Measurements from ENCODE around the gene HOXD10. TPM values are rescaled to one million over a fixed set of nuclear protein-coding genes. Genes with fewer than 3 reads are reported as not detected.

HOXD10 gene
- total and polyA plus RNA-seq, 2 experiments from 2014 or later, result not detected

DNA sequence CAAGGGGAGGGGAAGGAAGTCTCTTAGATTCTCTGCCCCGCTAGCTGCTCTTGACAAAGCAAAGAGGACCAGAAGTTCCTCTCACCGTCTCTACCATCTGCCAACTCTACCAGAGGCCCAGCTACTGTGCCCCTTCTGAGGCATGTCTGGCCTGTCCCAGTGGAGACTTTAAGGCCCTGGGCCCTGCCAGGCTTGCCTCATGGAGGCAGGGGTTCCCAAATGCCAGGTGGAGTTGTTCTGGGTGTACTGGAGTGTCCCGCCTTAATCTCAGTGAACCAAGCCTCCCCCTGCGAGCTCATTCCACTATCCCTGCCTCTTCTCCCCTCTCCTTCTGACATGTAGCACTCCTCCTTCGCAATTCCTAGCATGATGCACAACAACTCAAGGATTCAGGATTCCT, 14.7 kb upstream of the HOXD10 start:
- no peak overlapping the region for H3K27ac Mint-ChIP-seq
- H3K27me3 ChIP-seq (ENCODE audit: insufficient read depth), result peaks cover 94% of the 10 kb centered on the region
- TF ChIP-seq ZNF331 (CRISPR knock-in tag; IDR thresholded peaks at IDR 0.05; ENCODE audit: low read depth), result no peak
- no peak for TF ChIP-seq EZH2 (IDR thresholded peaks at IDR 0.05; ENCODE audit: low read depth, unreplicated experiment)
- no peak for TF ChIP-seq ZNF114 (CRISPR knock-in tag; IDR thresholded peaks at IDR 0.05)
- no peak for TF ChIP-seq EZH2phosphoT487 (IDR thresholded peaks at IDR 0.05; ENCODE audit: unreplicated experiment)
- no peak for TF ChIP-seq ETS1 (IDR thresholded peaks at IDR 0.05)
- no peak for TF ChIP-seq REST (IDR thresholded peaks at IDR 0.05; ENCODE audit: unreplicated experiment)
- no peak for TF ChIP-seq STAT1 (IDR thresholded peaks at IDR 0.05; ENCODE audit: unreplicated experiment)
- TF ChIP-seq, protein P1, sequence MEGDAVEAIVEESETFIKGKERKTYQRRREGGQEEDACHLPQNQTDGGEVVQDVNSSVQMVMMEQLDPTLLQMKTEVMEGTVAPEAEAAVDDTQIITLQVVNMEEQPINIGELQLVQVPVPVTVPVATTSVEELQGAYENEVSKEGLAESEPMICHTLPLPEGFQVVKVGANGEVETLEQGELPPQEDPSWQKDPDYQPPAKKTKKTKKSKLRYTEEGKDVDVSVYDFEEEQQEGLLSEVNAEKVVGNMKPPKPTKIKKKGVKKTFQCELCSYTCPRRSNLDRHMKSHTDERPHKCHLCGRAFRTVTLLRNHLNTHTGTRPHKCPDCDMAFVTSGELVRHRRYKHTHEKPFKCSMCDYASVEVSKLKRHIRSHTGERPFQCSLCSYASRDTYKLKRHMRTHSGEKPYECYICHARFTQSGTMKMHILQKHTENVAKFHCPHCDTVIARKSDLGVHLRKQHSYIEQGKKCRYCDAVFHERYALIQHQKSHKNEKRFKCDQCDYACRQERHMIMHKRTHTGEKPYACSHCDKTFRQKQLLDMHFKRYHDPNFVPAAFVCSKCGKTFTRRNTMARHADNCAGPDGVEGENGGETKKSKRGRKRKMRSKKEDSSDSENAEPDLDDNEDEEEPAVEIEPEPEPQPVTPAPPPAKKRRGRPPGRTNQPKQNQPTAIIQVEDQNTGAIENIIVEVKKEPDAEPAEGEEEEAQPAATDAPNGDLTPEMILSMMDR (conservative IDR thresholded peaks at IDR 0.05; ENCODE audit: low read depth in 2 of 2), result no peak
- TF ChIP-seq, protein P2, sequence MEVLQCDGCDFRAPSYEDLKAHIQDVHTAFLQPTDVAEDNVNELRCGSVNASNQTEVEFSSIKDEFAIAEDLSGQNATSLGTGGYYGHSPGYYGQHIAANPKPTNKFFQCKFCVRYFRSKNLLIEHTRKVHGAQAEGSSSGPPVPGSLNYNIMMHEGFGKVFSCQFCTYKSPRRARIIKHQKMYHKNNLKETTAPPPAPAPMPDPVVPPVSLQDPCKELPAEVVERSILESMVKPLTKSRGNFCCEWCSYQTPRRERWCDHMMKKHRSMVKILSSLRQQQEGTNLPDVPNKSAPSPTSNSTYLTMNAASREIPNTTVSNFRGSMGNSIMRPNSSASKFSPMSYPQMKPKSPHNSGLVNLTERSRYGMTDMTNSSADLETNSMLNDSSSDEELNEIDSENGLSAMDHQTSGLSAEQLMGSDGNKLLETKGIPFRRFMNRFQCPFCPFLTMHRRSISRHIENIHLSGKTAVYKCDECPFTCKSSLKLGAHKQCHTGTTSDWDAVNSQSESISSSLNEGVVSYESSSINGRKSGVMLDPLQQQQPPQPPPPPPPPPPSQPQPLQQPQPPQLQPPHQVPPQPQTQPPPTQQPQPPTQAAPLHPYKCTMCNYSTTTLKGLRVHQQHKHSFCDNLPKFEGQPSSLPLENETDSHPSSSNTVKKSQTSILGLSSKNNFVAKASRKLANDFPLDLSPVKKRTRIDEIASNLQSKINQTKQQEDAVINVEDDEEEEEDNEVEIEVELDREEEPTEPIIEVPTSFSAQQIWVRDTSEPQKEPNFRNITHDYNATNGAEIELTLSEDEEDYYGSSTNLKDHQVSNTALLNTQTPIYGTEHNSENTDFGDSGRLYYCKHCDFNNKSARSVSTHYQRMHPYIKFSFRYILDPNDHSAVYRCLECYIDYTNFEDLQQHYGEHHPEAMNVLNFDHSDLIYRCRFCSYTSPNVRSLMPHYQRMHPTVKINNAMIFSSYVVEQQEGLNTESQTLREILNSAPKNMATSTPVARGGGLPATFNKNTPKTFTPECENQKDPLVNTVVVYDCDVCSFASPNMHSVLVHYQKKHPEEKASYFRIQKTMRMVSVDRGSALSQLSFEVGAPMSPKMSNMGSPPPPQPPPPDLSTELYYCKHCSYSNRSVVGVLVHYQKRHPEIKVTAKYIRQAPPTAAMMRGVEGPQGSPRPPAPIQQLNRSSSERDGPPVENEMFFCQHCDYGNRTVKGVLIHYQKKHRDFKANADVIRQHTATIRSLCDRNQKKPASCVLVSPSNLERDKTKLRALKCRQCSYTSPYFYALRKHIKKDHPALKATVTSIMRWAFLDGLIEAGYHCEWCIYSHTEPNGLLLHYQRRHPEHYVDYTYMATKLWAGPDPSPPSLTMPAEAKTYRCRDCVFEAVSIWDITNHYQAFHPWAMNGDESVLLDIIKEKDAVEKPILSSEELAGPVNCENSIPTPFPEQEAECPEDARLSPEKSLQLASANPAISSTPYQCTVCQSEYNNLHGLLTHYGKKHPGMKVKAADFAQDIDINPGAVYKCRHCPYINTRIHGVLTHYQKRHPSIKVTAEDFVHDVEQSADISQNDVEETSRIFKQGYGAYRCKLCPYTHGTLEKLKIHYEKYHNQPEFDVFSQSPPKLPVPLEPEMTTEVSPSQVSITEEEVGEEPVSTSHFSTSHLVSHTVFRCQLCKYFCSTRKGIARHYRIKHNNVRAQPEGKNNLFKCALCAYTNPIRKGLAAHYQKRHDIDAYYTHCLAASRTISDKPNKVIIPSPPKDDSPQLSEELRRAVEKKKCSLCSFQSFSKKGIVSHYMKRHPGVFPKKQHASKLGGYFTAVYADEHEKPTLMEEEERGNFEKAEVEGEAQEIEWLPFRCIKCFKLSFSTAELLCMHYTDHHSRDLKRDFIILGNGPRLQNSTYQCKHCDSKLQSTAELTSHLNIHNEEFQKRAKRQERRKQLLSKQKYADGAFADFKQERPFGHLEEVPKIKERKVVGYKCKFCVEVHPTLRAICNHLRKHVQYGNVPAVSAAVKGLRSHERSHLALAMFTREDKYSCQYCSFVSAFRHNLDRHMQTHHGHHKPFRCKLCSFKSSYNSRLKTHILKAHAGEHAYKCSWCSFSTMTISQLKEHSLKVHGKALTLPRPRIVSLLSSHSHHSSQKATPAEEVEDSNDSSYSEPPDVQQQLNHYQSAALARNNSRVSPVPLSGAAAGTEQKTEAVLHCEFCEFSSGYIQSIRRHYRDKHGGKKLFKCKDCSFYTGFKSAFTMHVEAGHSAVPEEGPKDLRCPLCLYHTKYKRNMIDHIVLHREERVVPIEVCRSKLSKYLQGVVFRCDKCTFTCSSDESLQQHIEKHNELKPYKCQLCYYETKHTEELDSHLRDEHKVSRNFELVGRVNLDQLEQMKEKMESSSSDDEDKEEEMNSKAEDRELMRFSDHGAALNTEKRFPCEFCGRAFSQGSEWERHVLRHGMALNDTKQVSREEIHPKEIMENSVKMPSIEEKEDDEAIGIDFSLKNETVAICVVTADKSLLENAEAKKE (CRISPR knock-in tag; IDR thresholded peaks at IDR 0.05), result no peak
- no peak for TF ChIP-seq CREB1 (CRISPR knock-in tag; IDR thresholded peaks at IDR 0.05; ENCODE audit: low read depth)
- no peak for TF ChIP-seq JUNB (IDR thresholded peaks at IDR 0.05; ENCODE audit: unreplicated experiment)
- TF ChIP-seq POLR2AphosphoS5 (IDR thresholded peaks at IDR 0.05; ENCODE audit: low read depth), result no peak
- H3K4me3 ChIP-seq, result no peak overlapping the region
- peaks cover 45% of the 10 kb centered on the region for H3K4me1 Mint-ChIP-seq
- H3K9me3 Mint-ChIP-seq, result peaks cover 3% of the 10 kb centered on the region; the same call in 1 of the 3 replicates
- no peak overlapping the region for H3K4me2 ChIP-seq
- H3K27ac ChIP-seq (ENCODE audit: low read depth), result no peak overlapping the region
- H3K27me3 Mint-ChIP-seq (ENCODE audit: insufficient read depth, low read depth, poor library complexity), result peaks cover 97% of the 10 kb centered on the region
- H2AFZ ChIP-seq, result no peak overlapping the region
- H3K36me3 Mint-ChIP-seq (ENCODE audit: low read depth), result no peaks in the 10 kb centered on the region; the same call in 2 of the 3 replicates
- H3K9me2 ChIP-seq (ENCODE audit: insufficient read depth), result no peaks in the 10 kb centered on the region
- no peaks in the 10 kb centered on the region; the same call in 1 of the 2 replicates for H3K36me3 ChIP-seq (ENCODE audit: insufficient read depth)
- no peak for ATAC-seq
- no peak overlapping the region for H3K4me3 Mint-ChIP-seq
- H4K20me1 ChIP-seq (replicated peaks; ENCODE audit: insufficient read depth), result peaks cover 36% of the 10 kb centered on the region
- no peaks in the 10 kb centered on the region for H3K79me2 ChIP-seq (replicated peaks; ENCODE audit: insufficient read depth)
- peaks cover 31% of the 10 kb centered on the region for H3F3A ChIP-seq (replicated peaks; ENCODE audit: low read depth)
- DNase-seq (ENCODE audit: low spot score), result peak; percentile 10
- peaks cover 58% of the 10 kb centered on the region for H3K4me1 ChIP-seq (ENCODE audit: insufficient read depth)

All from GM23338 (cell line).